Measurements from ENCODE around the gene ARHGDIG.
"Not testable (repeated sequence)": the region's sequence is repeated elsewhere in the genome, so short reads cannot be mapped to it uniquely, and the experiment has no call there.

Gene ARHGDIG

GRCh38 chr16:265711-266110 lies 14.7 kb upstream of the ARHGDIG start:
- Histone ChIP-seq H3K9me3 (ENCODE audit: insufficient read depth, low read length) (no peaks in the 10 kb centered on the region), H3K27ac (ENCODE audit: low read depth, low read length) (no peak overlapping the region), H3K27me3 (ENCODE audit: low read length) (no peaks in the 10 kb centered on the region), H4K20me1 (ENCODE audit: low read depth, low read length) (no peaks in the 10 kb centered on the region), H3K36me3 (ENCODE audit: low read length) (no peaks in the 10 kb centered on the region), H3K4me2 (ENCODE audit: low read depth, low read length, poor library complexity, severe bottlenecking) (no peak overlapping the region), H3K9me2 (replicated peaks; ENCODE audit: insufficient read depth, low read length) (no peaks in the 10 kb centered on the region), H3F3A (ENCODE audit: insufficient read depth) (no peaks in the 10 kb centered on the region), H3K4me3 (ENCODE audit: insufficient read depth, low read length, poor library complexity, severe bottlenecking) (no peak overlapping the region), H3K79me2 (ENCODE audit: insufficient read depth, low read length) (no peaks in the 10 kb centered on the region), H3K9ac (ENCODE audit: low read length) (no peak overlapping the region), H2AFZ (ENCODE audit: low read depth, low read length, severe bottlenecking) (no peak overlapping the region)
- TF ChIP-seq EZH2phosphoT487 (conservative IDR thresholded peaks at IDR 0.05; ENCODE audit: low read length) (no peak), CTCF (IDR thresholded peaks at IDR 0.05; ENCODE audit: insufficient read depth, low read length, poor library complexity, severe bottlenecking) (no peak)

GRCh38 chr16:266258-267164 lies 13.9 kb upstream of the ARHGDIG start:
- no peaks in the 10 kb centered on the region for H3F3A ChIP-seq (ENCODE audit: insufficient read depth)
- no peak overlapping the region for H3K4me2 ChIP-seq (ENCODE audit: low read depth, low read length, poor library complexity, severe bottlenecking)
- H3K36me3 ChIP-seq (ENCODE audit: low read length): no peaks in the 10 kb centered on the region
- no peaks in the 10 kb centered on the region for H3K27me3 ChIP-seq (ENCODE audit: low read length)
- no peak overlapping the region for H2AFZ ChIP-seq (ENCODE audit: low read depth, low read length, severe bottlenecking)
- H3K9me2 ChIP-seq (replicated peaks; ENCODE audit: insufficient read depth, low read length): no peaks in the 10 kb centered on the region
- no peaks in the 10 kb centered on the region for H4K20me1 ChIP-seq (ENCODE audit: low read depth, low read length)
- no peak overlapping the region for H3K27ac ChIP-seq (ENCODE audit: low read depth, low read length)
- TF ChIP-seq EZH2phosphoT487 (conservative IDR thresholded peaks at IDR 0.05; ENCODE audit: low read length) (no peak), CTCF (IDR thresholded peaks at IDR 0.05; ENCODE audit: insufficient read depth, low read length, poor library complexity, severe bottlenecking) (no peak)
- no peaks in the 10 kb centered on the region for H3K9me3 ChIP-seq (ENCODE audit: insufficient read depth, low read length)
- no peaks in the 10 kb centered on the region for H3K79me2 ChIP-seq (ENCODE audit: insufficient read depth, low read length)
- no peak overlapping the region for H3K9ac ChIP-seq (ENCODE audit: low read length)
- no peak overlapping the region for H3K4me3 ChIP-seq (ENCODE audit: insufficient read depth, low read length, poor library complexity, severe bottlenecking)

GRCh38 chr16:267562-267961 lies 12.8 kb upstream of the ARHGDIG start:
- not testable (repeated sequence) for H3K9me2 ChIP-seq (replicated peaks; ENCODE audit: insufficient read depth, low read length); H3K4me2 ChIP-seq (ENCODE audit: low read depth, low read length, poor library complexity, severe bottlenecking); H3K36me3 ChIP-seq (ENCODE audit: low read length); H3F3A ChIP-seq (ENCODE audit: insufficient read depth); H3K27ac ChIP-seq (ENCODE audit: low read depth, low read length); H3K4me3 ChIP-seq (ENCODE audit: insufficient read depth, low read length, poor library complexity, severe bottlenecking); H3K9ac ChIP-seq (ENCODE audit: low read length); H3K27me3 ChIP-seq (ENCODE audit: low read length); H2AFZ ChIP-seq (ENCODE audit: low read depth, low read length, severe bottlenecking); H3K9me3 ChIP-seq (ENCODE audit: insufficient read depth, low read length); H4K20me1 ChIP-seq (ENCODE audit: low read depth, low read length); H3K79me2 ChIP-seq (ENCODE audit: insufficient read depth, low read length)

Measured in SU-DHL-6 (cell line).